Measurements from ENCODE around the gene TBC1D12. TPM values are rescaled to one million over a fixed set of nuclear protein-coding genes. Genes with fewer than 3 reads are reported as not detected.

The TBC1D12 gene
- total RNA-seq, 1 donor from 2014 or later: 0.54 TPM

DNA sequence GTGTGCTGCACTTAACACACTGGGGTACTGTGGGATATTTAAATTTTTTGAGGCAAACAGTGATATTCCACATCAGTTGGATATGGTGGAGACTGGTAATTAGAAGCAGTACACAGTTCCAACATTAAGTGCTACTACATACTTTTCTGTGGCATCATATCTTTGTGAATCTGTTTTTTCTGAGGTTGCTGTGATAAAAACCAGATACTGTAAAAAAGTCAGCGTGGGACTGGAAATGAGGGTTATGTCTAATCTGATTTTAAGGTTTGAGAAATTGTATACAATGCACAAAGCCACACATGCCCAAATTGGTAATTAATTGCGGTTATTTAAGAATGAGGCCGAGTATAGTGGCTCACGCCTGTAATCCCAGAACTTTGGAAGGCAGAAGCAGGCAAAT lies 41.2 kb downstream of the TBC1D12 start:
- H3K4me3 Mint-ChIP-seq: no peak overlapping the region
- H3K36me3 Mint-ChIP-seq (ENCODE audit: low read depth): no peaks in the 10 kb centered on the region
- H3K9me3 Mint-ChIP-seq: no peaks in the 10 kb centered on the region
- peaks cover 3% of the 10 kb centered on the region for H3K27me3 Mint-ChIP-seq
- H3K27ac Mint-ChIP-seq: no peak overlapping the region
- intact Hi-C loops (cut with micrococcal nuclease): loop anchor here (5.0 to 10.0 kb wide), 2 partner anchors 81 to 629 kb away; partner anchors contain the start of gene NOC3L
- no peak for DNase-seq
- H3K4me1 Mint-ChIP-seq: no peaks in the 10 kb centered on the region

DNA sequence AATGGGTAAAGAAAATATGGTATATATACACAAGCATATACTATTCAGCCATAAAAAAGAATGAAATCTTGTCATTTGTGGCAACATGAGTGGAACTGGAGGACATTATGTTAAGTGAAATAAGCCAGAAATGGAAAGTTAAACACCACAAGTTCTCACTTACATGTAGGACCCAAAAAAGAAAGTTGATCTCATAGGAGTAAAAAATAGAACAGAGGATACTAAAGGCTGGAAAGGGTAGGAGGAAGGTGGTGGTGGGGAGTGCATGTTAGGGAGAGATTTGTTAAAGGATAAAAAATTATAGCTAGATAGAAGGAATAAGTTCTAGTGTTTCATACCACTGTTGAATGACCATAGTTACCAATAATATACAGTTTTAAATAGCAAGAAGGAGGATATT lies 48.4 kb downstream of the TBC1D12 start:
- Mint-ChIP-seq H3K27ac (no peak overlapping the region), H3K27me3 (peaks cover 12% of the 10 kb centered on the region), H3K4me1 (no peaks in the 10 kb centered on the region), H3K9me3 (no peaks in the 10 kb centered on the region), H3K4me3 (no peak overlapping the region), H3K36me3 (ENCODE audit: low read depth) (no peaks in the 10 kb centered on the region)
- intact Hi-C loops (cut with micrococcal nuclease): no loop called here
- DNase-seq: no peak

DNA sequence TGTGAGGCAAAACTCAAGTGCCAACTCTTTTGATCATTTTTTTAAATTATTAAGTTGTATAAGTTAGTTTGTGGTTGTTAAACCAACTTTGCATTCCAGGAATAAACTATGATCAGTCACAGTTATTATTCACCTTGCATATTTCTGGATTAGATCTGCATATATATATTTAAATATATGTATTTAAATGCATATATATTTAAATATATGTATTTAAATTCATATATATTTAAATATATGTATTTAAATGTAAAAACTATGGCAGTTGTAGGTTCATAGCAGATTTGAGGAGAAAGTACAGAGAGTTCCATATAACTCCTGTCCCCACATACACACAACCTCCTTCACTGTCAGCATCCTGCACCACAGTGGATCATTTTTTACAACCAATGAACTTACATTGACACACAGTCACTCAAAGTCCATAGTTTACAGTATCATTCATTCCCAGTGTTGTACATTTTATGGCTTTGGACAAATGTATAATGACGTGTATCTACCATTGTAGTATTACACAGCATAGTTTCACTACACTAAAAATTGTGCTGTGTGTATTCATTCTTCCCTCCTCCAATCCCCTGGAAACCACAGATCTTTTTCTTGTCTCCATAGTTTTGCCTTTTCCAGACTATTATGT lies 49.7 kb downstream of the TBC1D12 start:
- Mint-ChIP-seq H3K27me3 (peaks cover 12% of the 10 kb centered on the region), H3K27ac (no peak overlapping the region), H3K36me3 (ENCODE audit: low read depth) (no peaks in the 10 kb centered on the region), H3K4me1 (no peaks in the 10 kb centered on the region), H3K9me3 (no peaks in the 10 kb centered on the region), H3K4me3 (no peak overlapping the region)
- no peak for DNase-seq
- intact Hi-C loops (cut with micrococcal nuclease): no loop called here

DNA sequence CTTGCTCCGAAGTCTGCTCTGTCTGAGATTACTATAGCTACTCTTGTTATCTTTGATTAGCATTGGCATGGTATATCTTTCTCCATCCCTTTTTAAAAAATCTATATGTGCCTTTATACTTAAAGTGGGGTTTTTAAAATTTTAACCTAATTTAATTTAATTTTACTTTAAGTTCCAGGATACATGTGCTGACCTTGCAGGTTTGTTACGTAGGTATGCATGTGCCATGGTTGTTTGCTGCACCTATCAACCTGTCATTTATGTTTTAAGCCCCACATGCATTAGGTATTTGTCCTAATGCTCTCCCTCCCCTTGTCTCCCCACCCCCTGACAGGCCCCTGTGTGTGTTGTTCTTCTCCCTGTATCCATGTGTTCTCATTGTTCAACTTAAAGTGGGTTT lies 54.6 kb downstream of the TBC1D12 start:
- no peak overlapping the region for H3K4me3 Mint-ChIP-seq
- no peaks in the 10 kb centered on the region for H3K9me3 Mint-ChIP-seq
- H3K27ac Mint-ChIP-seq: no peak overlapping the region
- no peak for DNase-seq
- H3K36me3 Mint-ChIP-seq (ENCODE audit: low read depth): no peaks in the 10 kb centered on the region
- H3K4me1 Mint-ChIP-seq: no peaks in the 10 kb centered on the region
- intact Hi-C loops (cut with micrococcal nuclease): no loop called here
- peaks cover 12% of the 10 kb centered on the region for H3K27me3 Mint-ChIP-seq

DNA sequence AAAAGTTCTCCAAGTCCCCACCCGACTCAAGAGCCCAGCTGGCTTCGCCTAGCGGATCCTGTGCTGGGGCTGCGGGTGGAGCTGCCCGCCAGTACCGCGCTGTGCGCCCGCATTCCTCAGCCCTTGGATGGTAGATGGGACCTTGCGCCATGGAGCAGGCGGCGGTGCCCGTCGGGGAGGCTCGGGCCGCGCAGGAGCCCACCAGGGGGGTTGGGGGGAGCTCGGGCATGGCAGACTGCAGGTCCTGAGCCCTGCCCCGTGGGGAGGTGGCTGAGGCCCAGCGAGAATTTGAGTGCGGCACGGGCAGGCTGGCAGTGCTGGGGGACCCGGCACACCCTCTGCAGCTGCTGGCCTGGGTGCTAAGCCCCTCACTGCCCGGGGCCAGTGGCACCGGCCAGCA lies 57.0 kb downstream of the TBC1D12 start:
- intact Hi-C loops (cut with micrococcal nuclease): no loop called here
- Mint-ChIP-seq H3K4me1 (no peaks in the 10 kb centered on the region), H3K27me3 (peaks cover 4% of the 10 kb centered on the region), H3K36me3 (ENCODE audit: low read depth) (no peaks in the 10 kb centered on the region), H3K9me3 (no peaks in the 10 kb centered on the region), H3K27ac (no peak overlapping the region), H3K4me3 (no peak overlapping the region)
- DNase-seq: no peak

DNA sequence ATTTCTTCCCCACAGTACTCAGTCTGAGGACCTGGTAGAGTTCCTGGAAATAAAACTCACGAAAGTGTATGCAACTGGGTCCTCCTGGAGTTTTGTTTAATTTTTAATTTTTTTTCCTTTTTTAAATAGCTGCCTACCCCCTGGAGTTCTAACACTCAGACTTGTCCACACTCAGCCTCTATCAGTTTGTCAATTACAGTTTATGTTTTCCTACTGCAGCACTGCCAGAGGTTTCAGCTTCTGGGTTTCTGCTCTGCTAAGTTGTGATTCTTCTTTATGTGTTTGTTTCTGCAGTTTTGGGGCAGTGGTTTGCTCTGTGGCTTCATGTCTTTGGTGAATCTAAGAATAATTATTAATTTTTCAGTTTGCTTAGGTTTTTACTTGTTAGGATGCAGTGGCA lies 59.2 kb downstream of the TBC1D12 start:
- intact Hi-C loops (cut with micrococcal nuclease): no loop called here
- DNase-seq: no peak
- no peak overlapping the region for H3K4me3 Mint-ChIP-seq
- no peaks in the 10 kb centered on the region for H3K9me3 Mint-ChIP-seq
- H3K27ac Mint-ChIP-seq: no peak overlapping the region
- H3K36me3 Mint-ChIP-seq (ENCODE audit: low read depth): no peaks in the 10 kb centered on the region
- peaks cover 4% of the 10 kb centered on the region for H3K27me3 Mint-ChIP-seq
- no peaks in the 10 kb centered on the region for H3K4me1 Mint-ChIP-seq

DNA sequence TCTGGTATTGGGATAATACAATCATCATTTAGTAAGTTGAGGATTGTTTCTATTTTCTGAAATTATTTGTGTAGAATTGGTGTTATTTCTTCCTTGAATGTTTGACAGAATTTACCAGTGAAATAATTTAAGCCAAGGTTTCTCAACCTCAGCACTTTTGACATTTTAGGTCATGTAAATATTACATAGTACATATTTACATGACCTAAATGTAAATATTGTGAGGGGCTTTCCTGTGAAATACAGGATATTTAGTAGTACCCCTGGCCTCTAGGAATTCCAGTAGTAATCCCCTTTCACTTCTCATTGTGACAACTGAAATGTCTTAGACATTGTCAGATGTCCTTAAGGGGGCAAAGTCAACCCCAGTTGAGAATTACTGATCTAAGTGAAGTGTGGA lies 59.8 kb downstream of the TBC1D12 start:
- DNase-seq: no peak

DNA sequence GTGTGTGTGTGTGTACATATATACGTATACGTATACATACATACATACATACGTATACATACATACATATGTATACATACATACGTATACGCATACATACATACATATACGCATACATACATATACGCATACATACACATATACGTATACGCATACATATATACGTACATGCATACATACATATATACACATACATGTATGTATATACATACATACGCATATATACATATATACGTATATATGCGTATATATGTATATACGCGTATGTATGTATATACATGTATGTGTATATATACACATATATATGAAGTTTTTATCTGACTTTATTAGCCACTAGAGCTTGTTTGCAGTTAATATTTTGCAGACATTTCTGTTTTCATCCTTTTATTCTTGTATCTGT lies 63.3 kb downstream of the TBC1D12 start:
- H3K4me1 Mint-ChIP-seq: no peaks in the 10 kb centered on the region

More for the DNA sequence above, 59.8 kb downstream of the TBC1D12 start:
- Mint-ChIP-seq H3K4me3 (no peak overlapping the region), H3K4me1 (no peaks in the 10 kb centered on the region), H3K27ac (no peak overlapping the region), H3K36me3 (ENCODE audit: low read depth) (no peaks in the 10 kb centered on the region), H3K9me3 (no peaks in the 10 kb centered on the region), H3K27me3 (peaks cover 6% of the 10 kb centered on the region)
- intact Hi-C loops (cut with micrococcal nuclease): no loop called here

DNA sequence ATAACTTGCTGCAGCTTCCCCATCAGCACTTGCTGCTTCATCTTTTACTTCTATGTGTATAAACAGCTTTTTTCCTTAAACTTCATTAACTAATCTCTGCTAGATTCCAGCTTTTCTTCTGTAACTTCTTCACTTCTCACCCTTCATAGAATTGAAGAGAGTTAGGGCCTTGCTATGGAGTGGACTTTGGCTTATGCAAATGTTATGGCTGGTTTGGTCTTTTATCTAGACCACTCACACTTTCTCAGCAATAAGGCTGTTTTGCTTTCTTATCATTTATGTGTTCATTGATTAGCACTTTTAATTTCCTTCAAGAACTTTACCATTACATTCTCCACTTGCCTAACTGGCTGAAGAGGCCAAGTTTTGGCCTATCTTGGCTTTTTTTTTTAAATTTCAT lies 79.1 kb downstream of the TBC1D12 start:
- no peak overlapping the region for H3K4me3 Mint-ChIP-seq
- intact Hi-C loops (cut with micrococcal nuclease): no loop called here
- no peaks in the 10 kb centered on the region for H3K4me1 Mint-ChIP-seq
- no peak for DNase-seq
- no peaks in the 10 kb centered on the region for H3K9me3 Mint-ChIP-seq
- peaks cover 7% of the 10 kb centered on the region for H3K27me3 Mint-ChIP-seq
- H3K27ac Mint-ChIP-seq: no peak overlapping the region
- H3K36me3 Mint-ChIP-seq (ENCODE audit: low read depth): no peaks in the 10 kb centered on the region

More for the DNA sequence above, 63.3 kb downstream of the TBC1D12 start:
- DNase-seq: no peak
- Mint-ChIP-seq H3K27ac (no peak overlapping the region), H3K9me3 (no peaks in the 10 kb centered on the region), H3K27me3 (peaks cover 8% of the 10 kb centered on the region), H3K36me3 (ENCODE audit: low read depth) (no peaks in the 10 kb centered on the region), H3K4me3 (no peak overlapping the region)
- intact Hi-C loops (cut with micrococcal nuclease): no loop called here

DNA sequence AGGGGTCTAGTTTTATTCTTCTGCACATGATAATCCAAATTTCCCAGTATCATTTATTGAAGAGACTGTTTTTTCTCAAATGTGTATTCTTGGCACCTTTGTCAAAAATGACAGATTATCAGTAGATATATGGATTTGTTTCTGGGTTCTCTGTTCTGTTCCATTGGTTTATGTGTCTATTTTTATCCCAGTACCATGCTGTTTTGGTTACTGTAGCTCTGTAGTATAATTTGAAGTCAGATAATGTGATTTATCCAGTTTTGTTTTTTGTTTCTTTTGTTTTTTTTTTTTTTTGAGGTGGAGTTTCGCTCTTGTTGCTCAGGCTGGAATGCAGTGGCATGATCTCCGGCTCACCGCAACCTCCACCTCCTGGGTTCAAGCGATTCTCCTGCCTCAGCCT lies 81.6 kb downstream of the TBC1D12 start:
- intact Hi-C loops (cut with micrococcal nuclease): no loop called here
- Mint-ChIP-seq H3K36me3 (ENCODE audit: low read depth) (no peaks in the 10 kb centered on the region), H3K4me3 (no peak overlapping the region), H3K27me3 (peaks cover 4% of the 10 kb centered on the region), H3K4me1 (no peaks in the 10 kb centered on the region), H3K9me3 (no peaks in the 10 kb centered on the region), H3K27ac (no peak overlapping the region)
- no peak for DNase-seq

DNA sequence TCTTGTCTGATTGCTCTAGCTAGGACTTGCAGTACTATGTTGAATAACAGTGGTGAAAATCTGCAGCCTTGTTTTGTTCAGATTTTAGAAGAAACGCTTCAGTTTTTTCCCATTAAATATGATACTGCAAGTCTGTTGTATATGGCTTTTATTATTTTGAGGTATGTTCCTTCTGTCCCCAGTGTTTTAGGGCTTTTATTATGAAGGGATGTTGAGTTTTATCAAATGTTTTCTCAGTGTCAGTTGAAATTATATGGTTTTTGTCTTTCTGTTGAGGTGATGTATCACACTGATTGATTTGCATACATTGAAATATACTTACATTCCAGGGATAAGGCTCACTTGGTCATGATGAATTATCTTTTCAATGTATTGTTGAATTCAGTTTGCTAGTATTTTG lies 82.8 kb downstream of the TBC1D12 start:
- no peak for DNase-seq
- H3K4me1 Mint-ChIP-seq: no peaks in the 10 kb centered on the region
- no peaks in the 10 kb centered on the region for H3K9me3 Mint-ChIP-seq
- no peak overlapping the region for H3K4me3 Mint-ChIP-seq
- intact Hi-C loops (cut with micrococcal nuclease): no loop called here
- no peaks in the 10 kb centered on the region for H3K36me3 Mint-ChIP-seq (ENCODE audit: low read depth)
- H3K27me3 Mint-ChIP-seq: peaks cover 3% of the 10 kb centered on the region
- no peak overlapping the region for H3K27ac Mint-ChIP-seq

DNA sequence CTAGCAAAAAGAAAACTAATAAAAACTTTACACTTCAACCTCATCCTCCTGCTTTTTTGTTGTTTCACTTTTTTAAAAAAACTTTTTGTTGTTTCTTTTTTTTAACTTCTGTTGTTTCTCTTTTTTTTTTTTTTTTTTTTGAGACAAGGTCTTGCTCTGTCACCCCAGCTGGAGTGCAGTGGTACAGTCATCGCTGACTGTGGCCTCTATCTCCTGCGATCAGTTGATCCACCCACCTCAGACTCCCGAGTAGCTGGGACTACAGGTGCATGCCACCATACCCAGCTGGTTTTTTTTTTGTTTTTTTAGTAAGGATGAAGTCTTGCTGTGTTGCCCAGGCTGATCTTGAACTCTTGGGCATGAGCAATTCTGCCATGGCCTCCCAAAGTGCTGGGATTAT lies 85.2 kb downstream of the TBC1D12 start:
- H3K27ac Mint-ChIP-seq: no peak overlapping the region
- no peak overlapping the region for H3K4me3 Mint-ChIP-seq
- no peaks in the 10 kb centered on the region for H3K9me3 Mint-ChIP-seq
- no peak for DNase-seq
- H3K36me3 Mint-ChIP-seq (ENCODE audit: low read depth): no peaks in the 10 kb centered on the region
- intact Hi-C loops (cut with micrococcal nuclease): no loop called here
- H3K4me1 Mint-ChIP-seq: no peaks in the 10 kb centered on the region
- H3K27me3 Mint-ChIP-seq: peaks cover 11% of the 10 kb centered on the region

DNA sequence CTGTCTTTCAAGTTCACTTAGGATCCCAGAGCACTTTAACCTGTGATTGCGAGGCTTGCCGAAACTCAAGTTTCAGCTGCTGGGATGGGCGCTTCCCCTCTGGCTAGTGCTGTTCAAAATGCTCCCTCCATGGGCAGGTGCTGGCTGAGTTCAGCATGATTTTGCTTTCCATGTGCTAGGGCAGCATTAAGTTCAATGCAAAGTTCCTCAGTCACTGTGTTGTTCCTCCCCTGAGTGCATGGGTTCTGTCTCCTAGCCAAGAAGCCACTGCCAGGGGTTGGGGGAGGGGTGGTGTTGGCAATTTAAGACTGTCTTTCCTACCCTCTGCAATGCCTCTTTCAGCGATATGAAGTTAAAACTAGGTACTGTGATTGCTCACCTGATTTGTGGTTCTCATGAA lies 86.8 kb downstream of the TBC1D12 start:
- Mint-ChIP-seq H3K27ac (no peak overlapping the region), H3K4me1 (no peaks in the 10 kb centered on the region)
- intact Hi-C loops (cut with micrococcal nuclease): no loop called here

DNA sequence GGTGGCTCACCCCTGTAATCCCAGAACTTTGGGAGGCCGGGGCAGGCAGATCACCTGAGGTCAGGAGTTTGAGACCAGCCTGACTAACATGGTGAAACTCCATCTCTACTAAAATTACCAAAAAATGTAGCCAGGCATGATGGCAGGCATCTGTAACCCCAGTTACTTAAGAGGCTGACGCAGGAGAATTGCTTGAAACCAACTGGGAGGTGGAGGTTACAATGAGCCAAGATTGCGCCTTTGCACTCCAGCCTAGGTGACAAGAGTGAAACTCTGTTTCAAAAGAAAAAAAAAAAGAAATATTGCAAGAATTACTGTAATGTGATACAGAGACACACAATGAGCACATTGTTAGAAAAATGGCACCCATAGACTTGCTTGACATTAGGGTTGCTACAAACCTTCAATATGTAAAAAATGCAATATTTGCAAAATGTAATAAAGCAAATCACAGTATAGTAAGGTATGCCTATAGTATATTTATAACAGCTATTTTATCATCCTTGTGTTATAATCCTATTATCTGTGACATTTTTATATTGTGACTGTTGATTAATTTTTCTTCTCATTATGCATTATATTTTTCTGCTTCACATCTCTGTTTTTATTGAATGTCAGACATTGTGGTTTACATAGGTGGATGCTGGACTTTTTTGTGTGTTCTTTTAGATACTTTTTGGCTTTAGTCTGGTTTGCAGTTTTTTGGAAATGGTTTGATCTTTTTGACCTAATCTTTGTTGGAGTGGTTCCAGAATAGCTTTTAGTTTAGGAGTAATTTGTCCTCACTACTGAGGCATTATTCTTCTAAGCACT lies 87.8 kb downstream of the TBC1D12 start:
- H3K27ac Mint-ChIP-seq: no peak overlapping the region
- intact Hi-C loops (cut with micrococcal nuclease): no loop called here
- no peaks in the 10 kb centered on the region for H3K4me1 Mint-ChIP-seq
- peaks cover 8% of the 10 kb centered on the region for H3K27me3 Mint-ChIP-seq
- no peaks in the 10 kb centered on the region for H3K36me3 Mint-ChIP-seq (ENCODE audit: low read depth)
- H3K9me3 Mint-ChIP-seq: no peaks in the 10 kb centered on the region
- DNase-seq: no peak
- no peak overlapping the region for H3K4me3 Mint-ChIP-seq

More for the DNA sequence above, 86.8 kb downstream of the TBC1D12 start:
- no peaks in the 10 kb centered on the region for H3K9me3 Mint-ChIP-seq
- DNase-seq: no peak
- H3K36me3 Mint-ChIP-seq (ENCODE audit: low read depth): no peaks in the 10 kb centered on the region
- no peak overlapping the region for H3K4me3 Mint-ChIP-seq
- H3K27me3 Mint-ChIP-seq: peaks cover 8% of the 10 kb centered on the region

DNA sequence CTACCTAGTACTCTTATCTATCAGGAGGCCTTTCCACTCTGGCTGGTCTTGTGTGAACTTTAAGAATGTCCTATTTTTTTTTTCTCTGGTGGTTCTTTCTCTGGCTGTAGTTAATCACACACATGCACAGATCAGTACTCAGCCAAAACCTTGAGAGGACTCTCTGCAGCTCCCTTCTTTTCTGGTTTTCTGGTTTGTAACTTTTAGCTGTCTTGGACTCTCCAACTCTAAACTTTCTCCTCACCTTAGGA lies 88.4 kb downstream of the TBC1D12 start:
- H3K4me1 Mint-ChIP-seq: no peaks in the 10 kb centered on the region
- DNase-seq: no peak

More for the DNA sequence above, 88.4 kb downstream of the TBC1D12 start:
- intact Hi-C loops (cut with micrococcal nuclease): no loop called here
- no peak overlapping the region for H3K4me3 Mint-ChIP-seq
- H3K36me3 Mint-ChIP-seq (ENCODE audit: low read depth): no peaks in the 10 kb centered on the region
- H3K27me3 Mint-ChIP-seq: peaks cover 8% of the 10 kb centered on the region
- H3K27ac Mint-ChIP-seq: no peak overlapping the region
- no peaks in the 10 kb centered on the region for H3K9me3 Mint-ChIP-seq
